ENCODE results near the gene CPT2. TPM values are rescaled to one million over a fixed set of nuclear protein-coding genes. Genes with fewer than 3 reads are reported as not detected.

Gene CPT2
- total and polyA plus RNA-seq, 2 of the 13 experiments (the other 11 are each of a cell fraction or from before 2014, with no cell fraction given): 12.6 to 14.6 TPM

DNA sequence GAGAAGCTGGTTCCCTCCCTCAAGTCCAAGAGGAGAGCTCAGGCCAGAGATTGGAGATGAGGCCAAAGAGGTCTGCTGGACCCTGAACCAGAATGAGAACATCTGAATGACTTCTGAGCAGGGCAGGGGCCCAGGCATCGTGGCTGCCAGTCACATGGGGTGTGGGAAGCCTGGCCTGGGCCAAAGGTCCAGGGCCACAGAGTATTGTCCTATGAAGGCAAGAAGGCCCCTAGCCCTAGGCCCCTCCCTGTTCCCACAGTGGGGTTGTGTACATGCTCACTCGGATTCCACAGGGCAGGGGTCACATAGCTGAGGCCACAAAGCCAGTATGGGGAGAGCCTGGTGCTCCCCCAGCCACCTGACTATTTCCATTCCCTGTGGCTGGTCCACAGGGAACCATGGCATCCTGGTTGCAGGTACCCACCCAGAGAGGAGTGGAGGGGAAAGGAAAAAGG lies 35.7 kb upstream of the CPT2 start (continued):
- no peak for TF ChIP-seq HNRNPK (IDR thresholded peaks at IDR 0.05; ENCODE audit: low read depth, low read length, poor library complexity, severe bottlenecking)
- TF ChIP-seq, protein P1, sequence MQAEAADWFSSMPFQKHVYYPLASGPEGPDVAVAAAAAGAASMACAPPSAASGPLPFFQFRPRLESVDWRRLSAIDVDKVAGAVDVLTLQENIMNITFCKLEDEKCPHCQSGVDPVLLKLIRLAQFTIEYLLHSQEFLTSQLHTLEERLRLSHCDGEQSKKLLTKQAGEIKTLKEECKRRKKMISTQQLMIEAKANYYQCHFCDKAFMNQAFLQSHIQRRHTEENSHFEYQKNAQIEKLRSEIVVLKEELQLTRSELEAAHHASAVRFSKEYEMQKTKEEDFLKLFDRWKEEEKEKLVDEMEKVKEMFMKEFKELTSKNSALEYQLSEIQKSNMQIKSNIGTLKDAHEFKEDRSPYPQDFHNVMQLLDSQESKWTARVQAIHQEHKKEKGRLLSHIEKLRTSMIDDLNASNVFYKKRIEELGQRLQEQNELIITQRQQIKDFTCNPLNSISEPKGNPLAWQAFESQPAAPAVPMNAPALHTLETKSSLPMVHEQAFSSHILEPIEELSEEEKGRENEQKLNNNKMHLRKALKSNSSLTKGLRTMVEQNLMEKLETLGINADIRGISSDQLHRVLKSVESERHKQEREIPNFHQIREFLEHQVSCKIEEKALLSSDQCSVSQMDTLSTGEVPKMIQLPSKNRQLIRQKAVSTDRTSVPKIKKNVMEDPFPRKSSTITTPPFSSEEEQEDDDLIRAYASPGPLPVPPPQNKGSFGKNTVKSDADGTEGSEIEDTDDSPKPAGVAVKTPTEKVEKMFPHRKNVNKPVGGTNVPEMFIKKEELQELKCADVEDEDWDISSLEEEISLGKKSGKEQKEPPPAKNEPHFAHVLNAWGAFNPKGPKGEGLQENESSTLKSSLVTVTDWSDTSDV (CRISPR knock-in tag; IDR thresholded peaks at IDR 0.05): no peak
- 0 out of 2 replicates have a peak, but pooled peaks have one; percentile 58 for TF ChIP-seq PAX8 (CRISPR knock-in tag; IDR thresholded peaks at IDR 0.05; ENCODE audit: borderline replicate concordance)
- TF ChIP-seq HDAC1 (CRISPR knock-in tag; IDR thresholded peaks at IDR 0.05): peak; percentile 98
- TF ChIP-seq, protein P2, sequence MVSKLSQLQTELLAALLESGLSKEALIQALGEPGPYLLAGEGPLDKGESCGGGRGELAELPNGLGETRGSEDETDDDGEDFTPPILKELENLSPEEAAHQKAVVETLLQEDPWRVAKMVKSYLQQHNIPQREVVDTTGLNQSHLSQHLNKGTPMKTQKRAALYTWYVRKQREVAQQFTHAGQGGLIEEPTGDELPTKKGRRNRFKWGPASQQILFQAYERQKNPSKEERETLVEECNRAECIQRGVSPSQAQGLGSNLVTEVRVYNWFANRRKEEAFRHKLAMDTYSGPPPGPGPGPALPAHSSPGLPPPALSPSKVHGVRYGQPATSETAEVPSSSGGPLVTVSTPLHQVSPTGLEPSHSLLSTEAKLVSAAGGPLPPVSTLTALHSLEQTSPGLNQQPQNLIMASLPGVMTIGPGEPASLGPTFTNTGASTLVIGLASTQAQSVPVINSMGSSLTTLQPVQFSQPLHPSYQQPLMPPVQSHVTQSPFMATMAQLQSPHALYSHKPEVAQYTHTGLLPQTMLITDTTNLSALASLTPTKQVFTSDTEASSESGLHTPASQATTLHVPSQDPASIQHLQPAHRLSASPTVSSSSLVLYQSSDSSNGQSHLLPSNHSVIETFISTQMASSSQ (IDR thresholded peaks at IDR 0.05; ENCODE audit: low read depth): peak; percentile 72
- TF ChIP-seq, protein P2 (CRISPR knock-in tag; IDR thresholded peaks at IDR 0.05; ENCODE audit: borderline replicate concordance): peak; percentile 94
- peak; percentile 74; the same call in 1 of the 2 replicates for TF ChIP-seq ZNF547 (CRISPR knock-in tag; IDR thresholded peaks at IDR 0.05)
- TF ChIP-seq ZNF431 (CRISPR knock-in tag; IDR thresholded peaks at IDR 0.05; ENCODE audit: borderline replicate concordance, low read depth): peak; percentile 94
- TF ChIP-seq, protein P3, sequence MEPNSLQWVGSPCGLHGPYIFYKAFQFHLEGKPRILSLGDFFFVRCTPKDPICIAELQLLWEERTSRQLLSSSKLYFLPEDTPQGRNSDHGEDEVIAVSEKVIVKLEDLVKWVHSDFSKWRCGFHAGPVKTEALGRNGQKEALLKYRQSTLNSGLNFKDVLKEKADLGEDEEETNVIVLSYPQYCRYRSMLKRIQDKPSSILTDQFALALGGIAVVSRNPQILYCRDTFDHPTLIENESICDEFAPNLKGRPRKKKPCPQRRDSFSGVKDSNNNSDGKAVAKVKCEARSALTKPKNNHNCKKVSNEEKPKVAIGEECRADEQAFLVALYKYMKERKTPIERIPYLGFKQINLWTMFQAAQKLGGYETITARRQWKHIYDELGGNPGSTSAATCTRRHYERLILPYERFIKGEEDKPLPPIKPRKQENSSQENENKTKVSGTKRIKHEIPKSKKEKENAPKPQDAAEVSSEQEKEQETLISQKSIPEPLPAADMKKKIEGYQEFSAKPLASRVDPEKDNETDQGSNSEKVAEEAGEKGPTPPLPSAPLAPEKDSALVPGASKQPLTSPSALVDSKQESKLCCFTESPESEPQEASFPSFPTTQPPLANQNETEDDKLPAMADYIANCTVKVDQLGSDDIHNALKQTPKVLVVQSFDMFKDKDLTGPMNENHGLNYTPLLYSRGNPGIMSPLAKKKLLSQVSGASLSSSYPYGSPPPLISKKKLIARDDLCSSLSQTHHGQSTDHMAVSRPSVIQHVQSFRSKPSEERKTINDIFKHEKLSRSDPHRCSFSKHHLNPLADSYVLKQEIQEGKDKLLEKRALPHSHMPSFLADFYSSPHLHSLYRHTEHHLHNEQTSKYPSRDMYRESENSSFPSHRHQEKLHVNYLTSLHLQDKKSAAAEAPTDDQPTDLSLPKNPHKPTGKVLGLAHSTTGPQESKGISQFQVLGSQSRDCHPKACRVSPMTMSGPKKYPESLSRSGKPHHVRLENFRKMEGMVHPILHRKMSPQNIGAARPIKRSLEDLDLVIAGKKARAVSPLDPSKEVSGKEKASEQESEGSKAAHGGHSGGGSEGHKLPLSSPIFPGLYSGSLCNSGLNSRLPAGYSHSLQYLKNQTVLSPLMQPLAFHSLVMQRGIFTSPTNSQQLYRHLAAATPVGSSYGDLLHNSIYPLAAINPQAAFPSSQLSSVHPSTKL (CRISPR knock-in tag; IDR thresholded peaks at IDR 0.05): peak; percentile 97
- TF ChIP-seq, protein P4, sequence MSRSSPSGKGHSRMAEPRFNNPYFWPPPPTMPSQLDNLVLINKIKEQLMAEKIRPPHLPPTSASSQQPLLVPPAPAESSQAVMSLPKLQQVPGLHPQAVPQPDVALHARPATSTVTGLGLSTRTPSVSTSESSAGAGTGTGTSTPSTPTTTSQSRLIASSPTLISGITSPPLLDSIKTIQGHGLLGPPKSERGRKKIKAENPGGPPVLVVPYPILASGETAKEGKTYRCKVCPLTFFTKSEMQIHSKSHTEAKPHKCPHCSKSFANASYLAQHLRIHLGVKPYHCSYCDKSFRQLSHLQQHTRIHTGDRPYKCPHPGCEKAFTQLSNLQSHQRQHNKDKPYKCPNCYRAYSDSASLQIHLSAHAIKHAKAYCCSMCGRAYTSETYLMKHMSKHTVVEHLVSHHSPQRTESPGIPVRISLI (CRISPR knock-in tag; IDR thresholded peaks at IDR 0.05; ENCODE audit: borderline replicate concordance): peak; percentile 58; the same call in 1 of the 2 replicates
- TF ChIP-seq, protein P5, sequence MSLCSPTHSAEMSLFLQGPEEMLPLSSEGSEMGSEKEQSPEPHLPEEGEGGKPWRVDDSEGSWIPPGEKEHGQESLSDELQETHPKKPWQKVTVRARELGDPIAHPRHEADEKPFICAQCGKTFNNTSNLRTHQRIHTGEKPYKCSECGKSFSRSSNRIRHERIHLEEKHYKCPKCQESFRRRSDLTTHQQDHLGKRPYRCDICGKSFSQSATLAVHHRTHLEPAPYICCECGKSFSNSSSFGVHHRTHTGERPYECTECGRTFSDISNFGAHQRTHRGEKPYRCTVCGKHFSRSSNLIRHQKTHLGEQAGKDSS (CRISPR knock-in tag; IDR thresholded peaks at IDR 0.05; ENCODE audit: borderline replicate concordance, low read depth): peak; percentile 92
- peak; percentile 97 for TF ChIP-seq ZNF670 (CRISPR knock-in tag; IDR thresholded peaks at IDR 0.05; ENCODE audit: borderline replicate concordance)
- TF ChIP-seq FOXP1 (IDR thresholded peaks at IDR 0.05): no peak
- peak; percentile 87 for TF ChIP-seq FOXP1 (CRISPR knock-in tag; IDR thresholded peaks at IDR 0.05)
- TF ChIP-seq ZNF777 (CRISPR knock-in tag; IDR thresholded peaks at IDR 0.05): no peak
- no peak; the same call in 1 of the 2 replicates for TF ChIP-seq BRCA1 (CRISPR knock-in tag; IDR thresholded peaks at IDR 0.05)
- no peak for TF ChIP-seq TCF7L2 (IDR thresholded peaks at IDR 0.05; ENCODE audit: low read depth, low read length)
